ENCODE measurements around the gene ISCU.

ISCU gene

GRCh38 chr12:108565146-108565545 is 2.8 kb downstream of the ISCU start:
- no peak for TF ChIP-seq CTCF (conservative IDR thresholded peaks at IDR 0.05; ENCODE audit: low read length)
- DNase-seq (ENCODE audit: low read depth), result no peak
- no peak overlapping the region for H3K4me3 ChIP-seq (ENCODE audit: low read length)

- peak; percentile 85 for DNase-seq (ENCODE audit: low read depth)
- TF ChIP-seq CTCF (conservative IDR thresholded peaks at IDR 0.05; ENCODE audit: low read length), result no peak
These were observed 3.6 kb downstream of the ISCU start for GRCh38 chr12:108565976-108566375.

DNA sequence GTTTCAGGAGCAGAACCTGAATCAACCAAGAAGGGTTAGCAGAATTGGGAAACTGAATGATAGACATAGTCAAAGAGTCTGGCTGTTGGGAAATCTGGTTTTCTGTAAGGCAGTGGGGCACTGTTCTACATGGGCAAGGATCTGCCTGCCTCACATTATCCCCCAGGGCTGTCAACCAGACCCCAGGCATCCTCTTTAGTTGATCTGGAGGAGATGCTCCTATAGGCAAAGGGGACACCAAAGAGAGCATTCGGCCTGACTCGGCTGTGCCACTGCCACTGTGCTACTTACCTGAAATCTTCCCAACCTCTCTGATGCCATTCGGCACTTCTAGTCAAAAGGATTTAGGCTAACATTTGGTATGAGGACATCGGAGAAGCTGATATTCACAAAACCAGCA is 4.1 kb downstream of the ISCU start:
- TF ChIP-seq CTCF (conservative IDR thresholded peaks at IDR 0.05; ENCODE audit: low read length), result no peak
- DNase-seq (ENCODE audit: low read depth), result no peak
- H3K4me3 ChIP-seq (ENCODE audit: low read length), result no peak overlapping the region

More at GRCh38 chr12:108565976-108566375, 3.6 kb downstream of the ISCU start:
- no peak overlapping the region for H3K4me3 ChIP-seq (ENCODE audit: low read length)

GRCh38 chr12:108567406-108568337 is 5.3 kb downstream of the ISCU start:
- no peak for DNase-seq (ENCODE audit: low read depth)
- TF ChIP-seq CTCF (conservative IDR thresholded peaks at IDR 0.05; ENCODE audit: low read length), result no peak
- H3K4me3 ChIP-seq (ENCODE audit: low read length), result no peak overlapping the region

DNA sequence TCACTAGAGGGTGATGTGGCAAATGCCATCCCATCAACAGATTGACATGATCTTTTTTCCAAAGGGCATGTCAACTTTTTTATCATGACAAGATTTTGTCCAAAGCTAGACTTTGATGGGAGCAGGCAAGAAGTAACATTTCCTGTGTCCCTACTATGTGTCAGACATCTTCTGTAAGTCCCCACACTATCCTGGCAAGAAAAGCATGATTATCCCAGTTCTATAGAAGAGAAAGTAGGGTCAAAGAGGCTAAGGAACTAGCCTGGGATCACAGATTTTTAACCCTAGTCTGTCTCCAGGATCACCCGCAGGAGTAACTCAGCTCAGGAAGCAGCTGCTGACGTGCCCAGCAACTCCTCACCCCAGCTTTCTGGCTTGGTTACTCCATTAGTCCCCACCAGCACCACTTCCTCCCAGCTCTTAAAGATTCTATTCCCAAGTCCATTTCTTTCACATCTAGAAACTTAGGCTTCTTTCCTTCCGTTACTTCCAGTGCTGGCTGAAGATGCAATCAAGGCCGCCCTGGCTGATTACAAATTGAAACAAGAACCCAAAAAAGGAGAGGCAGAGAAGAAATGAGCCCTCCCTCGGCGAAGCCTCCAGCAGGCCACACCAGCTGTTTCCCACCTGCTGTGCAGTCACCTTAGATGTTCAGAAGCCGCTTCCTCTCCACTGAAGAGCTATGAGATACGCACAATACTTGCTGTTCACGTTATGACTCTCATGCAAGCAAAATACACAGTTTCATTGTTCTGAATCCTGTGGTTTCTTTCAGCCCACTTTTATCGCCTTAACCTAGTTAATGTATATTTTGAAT is 6.2 kb downstream of the ISCU start:
- DNase-seq (ENCODE audit: low read depth), result no peak
- no peak overlapping the region for H3K4me3 ChIP-seq (ENCODE audit: low read length)
- TF ChIP-seq CTCF (conservative IDR thresholded peaks at IDR 0.05; ENCODE audit: low read length), result no peak

GRCh38 chr12:108570743-108571608 is 8.6 kb downstream of the ISCU start:
- H3K4me3 ChIP-seq (ENCODE audit: low read length), result no peak overlapping the region
- TF ChIP-seq CTCF (conservative IDR thresholded peaks at IDR 0.05; ENCODE audit: low read length), result peak; percentile 81
- peak; percentile 75 for DNase-seq (ENCODE audit: low read depth)

Data from AG10803 (cell line).